CD4-positive, alpha-beta T cell (primary cell): ENCODE measurements around the gene ADSL. TPM values are rescaled to one million over a fixed set of nuclear protein-coding genes. Genes with fewer than 3 reads are reported as not detected.

Experiments
- ATAC-seq: fragments of 200-7000 bp; cut with Tn5 transposase; one replicate; pipeline ENCODE4 v1.10.0; 2022; ENCODE audit warnings: mild to moderate bottlenecking; ENCODE audit not compliant: poor library complexity
- CTCF ChIA-PET: fragments of 350-600 bp; sonication (Branson Sonifier 250); formaldehyde crosslinking; loops from one replicate; lab custom pipeline; 2021; ENCODE audit warnings: antibody characterized with exemption, inconsistent platforms; lab: Charles Lee
- POLR2A ChIA-PET: fragments of 350-600 bp; sonication (Branson Sonifier 250); formaldehyde crosslinking; loops from one replicate; lab custom pipeline; 2021; ENCODE audit warnings: antibody characterized with exemption, inconsistent platforms; lab: Charles Lee
- DNase-seq, 14 experiments: peaks; one replicate each; pipeline ENCODE4 v3.0.0-alpha.2; 2013 to 2020; ENCODE audit warnings: mixed read lengths in 2 of 14
- H3K27ac ChIP-seq, 2 donors: one replicate each; pipeline versions ENCODE4 v1.5.1 to v1.7.0; 2013; ENCODE audit warnings: low read length in 2 of 2, low read depth in 1 of 2, mild to moderate bottlenecking in 1 of 2
- H3K27me3 ChIP-seq, 2 experiments: 1 replicate in 1 of 2; 2 replicates in 1 of 2; pipeline versions ENCODE4 v1.6.1 to v1.7.0; 2013; ENCODE audit warnings: low read length in 2 of 2, control low read depth in 1 of 2, mild to moderate bottlenecking in 1 of 2, moderate library complexity in 1 of 2; ENCODE audit not compliant: insufficient read depth in 2 of 2, control insufficient read depth in 1 of 2
- H3K36me3 ChIP-seq: one replicate; pipeline ENCODE4 v1.6.1; 2013; ENCODE audit warnings: low read length, control low read depth; ENCODE audit not compliant: insufficient read depth
- H3K4me1 ChIP-seq: one replicate; pipeline ENCODE4 v1.6.1; 2013; ENCODE audit warnings: low read length, control low read depth; ENCODE audit not compliant: insufficient read depth
- H3K4me3 ChIP-seq: one replicate; pipeline ENCODE4 v1.5.1; 2013; ENCODE audit warnings: mild to moderate bottlenecking, low read length, moderate library complexity
- H3K9me3 ChIP-seq, 2 experiments: 1 replicate in 1 of 2; 2 replicates in 1 of 2; pipeline versions ENCODE4 v1.6.1 to v1.7.0; 2013; ENCODE audit warnings: low read length in 2 of 2, mild to moderate bottlenecking in 2 of 2, control low read depth in 1 of 2, moderate library complexity in 1 of 2; ENCODE audit not compliant: control insufficient read depth in 1 of 2, insufficient read depth in 1 of 2
- H3K27ac Mint-ChIP-seq: one replicate; pipeline ENCODE4 v1.8.0; 2020; ENCODE audit warnings: mixed read lengths
- H3K27me3 Mint-ChIP-seq: one replicate; pipeline ENCODE4 v1.8.0; 2021; ENCODE audit warnings: mixed read lengths
- H3K36me3 Mint-ChIP-seq: one replicate; pipeline ENCODE4 v1.8.0; 2021; ENCODE audit warnings: low read depth, mixed read lengths
- H3K4me1 Mint-ChIP-seq: one replicate; pipeline ENCODE4 v1.8.0; 2021; ENCODE audit warnings: low read depth, mixed read lengths
- H3K4me3 Mint-ChIP-seq: one replicate; pipeline ENCODE4 v1.8.0; 2020; ENCODE audit warnings: mild to moderate bottlenecking, mixed read lengths
- H3K9me3 Mint-ChIP-seq: one replicate; pipeline ENCODE4 v1.8.0; 2020; ENCODE audit warnings: mixed read lengths
- intact Hi-C, 2 experiments: fragments of 100-400 bp; cut with DNase I in 1 of 2; cut with micrococcal nuclease in 1 of 2; formaldehyde crosslinking; loops; one replicate each; pipeline versions ENCODE4 v1.15.1 to v1.9.0; 2023 to 2025; cut with DNase I, micrococcal nuclease
- total RNA-seq, 174 experiments: library from RNA in 2 of 174; stranded (reverse) in 2 of 174; gene quantifications; one replicate each; pipeline ENCODE4 v1.2.3 and lab custom pipeline; 2021 to 2026
- TF ChIP-seq, protein P1 (sequence below): fragments of 200-600 bp; IDR thresholded peaks from one replicate; pipeline ENCODE4 v1.8.0; 2022; ENCODE audit warnings: antibody characterized with exemption, mild to moderate bottlenecking

ADSL gene
- total RNA-seq, 2 experiments from 2014 or later, result 62.9 to 75.3 TPM

DNA sequence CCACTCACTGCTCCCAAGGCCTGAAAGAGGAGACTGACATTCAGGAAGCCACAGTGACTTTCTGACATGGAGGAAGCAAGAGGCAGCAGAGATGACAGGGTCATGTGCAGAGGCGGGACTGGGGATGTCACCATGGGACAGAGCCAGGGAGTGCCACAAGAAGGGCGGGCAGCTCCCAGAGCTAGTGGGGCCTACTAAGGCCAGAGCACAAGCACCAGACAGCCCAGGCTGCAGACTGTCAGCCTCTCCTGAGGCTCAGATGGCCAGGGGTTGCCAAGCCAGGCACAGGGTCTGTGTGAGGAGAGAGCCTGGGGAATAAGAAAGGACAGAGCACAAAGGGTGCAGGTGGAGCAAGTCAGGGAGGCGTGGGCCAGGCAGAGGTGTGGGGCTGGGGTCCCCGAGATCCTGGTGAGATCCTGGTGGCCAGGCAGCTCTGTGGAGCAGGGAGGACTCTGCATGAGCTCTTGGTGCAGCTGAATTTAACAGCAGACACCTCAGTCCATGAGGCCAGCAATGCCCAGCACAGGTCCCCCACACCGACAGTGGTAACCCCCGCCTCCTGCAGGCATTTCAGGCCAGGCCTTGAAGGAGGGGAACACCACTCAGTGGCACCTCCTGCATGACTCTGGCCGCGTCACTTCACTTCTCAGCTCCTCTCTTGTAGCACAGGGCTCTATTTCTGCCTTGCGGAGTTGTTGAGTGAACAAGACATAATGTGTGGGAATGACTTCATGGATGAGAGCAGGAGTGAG is 76.4 kb downstream of the ADSL start:
- H3K27me3 Mint-ChIP-seq, result no peaks in the 10 kb centered on the region
- ATAC-seq (no peak), DNase-seq (no peak)
- intact Hi-C loops, result no loop called here
- CTCF ChIA-PET, result no interaction called here
- peaks cover 86% of the 10 kb centered on the region for H3K36me3 Mint-ChIP-seq
- peaks cover 23% of the 10 kb centered on the region for H3K4me1 Mint-ChIP-seq
- Histone ChIP-seq H3K27me3 (no peaks in the 10 kb centered on the region), H3K4me3 (no peak overlapping the region), H3K4me1 (peaks cover 12% of the 10 kb centered on the region), H3K36me3 (peaks cover 100% of the 10 kb centered on the region), H3K9me3 (no peaks in the 10 kb centered on the region), H3K27ac (no peak overlapping the region)
- TF ChIP-seq, protein P1, sequence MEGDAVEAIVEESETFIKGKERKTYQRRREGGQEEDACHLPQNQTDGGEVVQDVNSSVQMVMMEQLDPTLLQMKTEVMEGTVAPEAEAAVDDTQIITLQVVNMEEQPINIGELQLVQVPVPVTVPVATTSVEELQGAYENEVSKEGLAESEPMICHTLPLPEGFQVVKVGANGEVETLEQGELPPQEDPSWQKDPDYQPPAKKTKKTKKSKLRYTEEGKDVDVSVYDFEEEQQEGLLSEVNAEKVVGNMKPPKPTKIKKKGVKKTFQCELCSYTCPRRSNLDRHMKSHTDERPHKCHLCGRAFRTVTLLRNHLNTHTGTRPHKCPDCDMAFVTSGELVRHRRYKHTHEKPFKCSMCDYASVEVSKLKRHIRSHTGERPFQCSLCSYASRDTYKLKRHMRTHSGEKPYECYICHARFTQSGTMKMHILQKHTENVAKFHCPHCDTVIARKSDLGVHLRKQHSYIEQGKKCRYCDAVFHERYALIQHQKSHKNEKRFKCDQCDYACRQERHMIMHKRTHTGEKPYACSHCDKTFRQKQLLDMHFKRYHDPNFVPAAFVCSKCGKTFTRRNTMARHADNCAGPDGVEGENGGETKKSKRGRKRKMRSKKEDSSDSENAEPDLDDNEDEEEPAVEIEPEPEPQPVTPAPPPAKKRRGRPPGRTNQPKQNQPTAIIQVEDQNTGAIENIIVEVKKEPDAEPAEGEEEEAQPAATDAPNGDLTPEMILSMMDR, result no peak
- H3K9me3 Mint-ChIP-seq, result no peaks in the 10 kb centered on the region
- POLR2A ChIA-PET, result interaction anchor here (0.6 kb wide), 1 partner anchor 26 kb away, joined by 3 read pairs; no protein-coding TSS in a partner anchor
- peak overlapping the region; percentile 80 for H3K27ac Mint-ChIP-seq
- H3K4me3 Mint-ChIP-seq, result no peak overlapping the region

DNA sequence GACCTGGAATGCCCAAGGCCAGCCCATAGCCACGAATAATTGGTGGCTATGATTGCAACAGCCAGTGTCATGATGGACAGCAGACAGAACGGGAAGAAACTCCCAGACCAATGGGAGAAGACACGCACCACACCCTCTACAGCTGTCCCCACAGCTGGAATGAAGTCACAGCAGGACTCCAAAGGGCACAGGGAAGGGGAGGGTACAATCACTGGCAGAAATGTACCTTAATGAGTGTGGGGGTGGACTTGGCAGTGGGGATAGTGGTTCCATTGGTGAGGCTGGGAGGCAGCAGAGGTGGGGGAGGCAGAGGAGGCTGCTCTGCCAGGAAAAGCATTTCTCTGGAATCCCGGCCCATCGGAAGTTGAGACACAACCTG is 77.0 kb downstream of the ADSL start:
- CTCF ChIA-PET, result no interaction called here
- Histone ChIP-seq H3K4me1 (peaks cover 10% of the 10 kb centered on the region), H3K27me3 (no peaks in the 10 kb centered on the region), H3K27ac (no peak overlapping the region), H3K36me3 (peaks cover 100% of the 10 kb centered on the region), H3K9me3 (no peaks in the 10 kb centered on the region), H3K4me3 (no peak overlapping the region)
- intact Hi-C loops, result no loop called here
- POLR2A ChIA-PET, result interaction anchor here (1.0 kb wide), 1 partner anchor 21 kb away, joined by 4 read pairs; no protein-coding TSS in a partner anchor
- ATAC-seq (no peak), DNase-seq (no peak)
- H3K36me3 Mint-ChIP-seq, result peaks cover 86% of the 10 kb centered on the region
- TF ChIP-seq, protein P1, result no peak
- H3K4me1 Mint-ChIP-seq, result peaks cover 23% of the 10 kb centered on the region
- peak overlapping the region; percentile 27 for H3K27ac Mint-ChIP-seq
- H3K4me3 Mint-ChIP-seq, result no peak overlapping the region
- H3K9me3 Mint-ChIP-seq, result no peaks in the 10 kb centered on the region
- no peaks in the 10 kb centered on the region for H3K27me3 Mint-ChIP-seq

DNA sequence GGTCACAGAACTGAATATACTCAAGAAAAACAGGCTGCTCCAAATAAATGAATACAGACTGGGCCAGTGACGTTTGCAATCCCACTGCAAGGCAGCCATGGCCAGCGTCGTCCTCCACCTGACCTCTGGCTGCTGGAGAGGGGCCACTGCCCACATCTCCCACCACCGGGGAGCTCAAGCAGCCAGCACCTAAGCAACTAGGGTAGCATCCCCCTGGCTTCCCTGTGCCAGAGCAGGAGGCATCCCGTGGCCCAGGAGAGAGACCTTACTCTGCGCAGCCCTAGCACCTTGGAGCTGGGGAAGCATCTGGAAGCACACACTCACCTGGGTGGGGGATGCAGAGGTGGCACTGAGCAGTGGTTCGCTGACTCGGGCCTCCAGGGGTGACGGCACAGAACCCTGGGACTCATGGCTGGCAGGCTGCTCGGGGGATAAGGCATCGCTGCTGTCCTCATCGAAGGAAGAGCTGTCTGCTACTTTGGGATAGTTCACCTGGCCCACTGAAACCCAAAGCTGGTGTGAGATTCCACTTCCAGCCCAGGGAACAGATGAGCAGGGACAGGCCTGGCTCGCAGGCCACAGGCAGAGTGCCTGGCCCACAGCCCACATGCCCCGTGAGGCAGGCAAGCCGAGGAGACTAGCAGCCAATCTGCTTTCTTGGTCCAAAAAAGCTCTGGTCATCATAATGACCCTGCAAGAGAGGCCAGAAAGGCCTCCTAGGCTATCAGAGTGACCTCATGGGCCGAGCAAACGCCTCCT is 77.8 kb downstream of the ADSL start:
- Histone ChIP-seq H3K9me3 (no peaks in the 10 kb centered on the region), H3K27me3 (no peaks in the 10 kb centered on the region), H3K4me1 (peaks cover 10% of the 10 kb centered on the region), H3K27ac (no peak overlapping the region), H3K36me3 (peaks cover 100% of the 10 kb centered on the region), H3K4me3 (no peak overlapping the region)
- H3K9me3 Mint-ChIP-seq, result no peaks in the 10 kb centered on the region
- ATAC-seq (no peak), DNase-seq (no peak)
- peaks cover 93% of the 10 kb centered on the region for H3K36me3 Mint-ChIP-seq
- ChIA-PET POLR2A (interaction anchor here (1.0 kb wide), 1 partner anchor 22 kb away, joined by 4 read pairs; no protein-coding TSS in a partner anchor), CTCF (no interaction called here)
- no peak overlapping the region for H3K4me3 Mint-ChIP-seq
- TF ChIP-seq, protein P1, result no peak
- peak overlapping the region; percentile 27 for H3K27ac Mint-ChIP-seq
- intact Hi-C loops, result no loop called here
- peaks cover 28% of the 10 kb centered on the region for H3K4me1 Mint-ChIP-seq
- no peaks in the 10 kb centered on the region for H3K27me3 Mint-ChIP-seq
